Measurements from ENCODE around the gene TNRC6B.

DNA sequence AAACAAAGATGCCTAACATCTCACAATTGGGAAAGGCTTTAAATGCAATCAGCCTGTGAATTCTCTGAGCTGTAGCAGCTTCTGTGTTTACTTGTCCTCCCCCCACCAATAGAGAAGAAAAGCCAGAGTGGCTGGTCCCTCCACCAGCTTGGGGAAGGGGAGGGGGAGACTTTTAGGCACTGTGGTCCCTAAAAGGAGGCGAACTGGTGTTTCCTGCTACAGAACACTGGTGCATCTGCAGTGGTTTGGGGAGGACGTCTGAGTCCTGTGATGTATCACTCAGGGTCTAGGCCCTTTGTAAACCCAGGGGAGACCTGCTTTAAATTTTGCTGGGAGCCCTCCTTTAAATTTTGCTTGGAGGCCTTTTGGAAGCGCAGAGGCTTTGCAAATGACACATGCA is 16.9 kb downstream of the TNRC6B start:
- TF ChIP-seq, protein P1, sequence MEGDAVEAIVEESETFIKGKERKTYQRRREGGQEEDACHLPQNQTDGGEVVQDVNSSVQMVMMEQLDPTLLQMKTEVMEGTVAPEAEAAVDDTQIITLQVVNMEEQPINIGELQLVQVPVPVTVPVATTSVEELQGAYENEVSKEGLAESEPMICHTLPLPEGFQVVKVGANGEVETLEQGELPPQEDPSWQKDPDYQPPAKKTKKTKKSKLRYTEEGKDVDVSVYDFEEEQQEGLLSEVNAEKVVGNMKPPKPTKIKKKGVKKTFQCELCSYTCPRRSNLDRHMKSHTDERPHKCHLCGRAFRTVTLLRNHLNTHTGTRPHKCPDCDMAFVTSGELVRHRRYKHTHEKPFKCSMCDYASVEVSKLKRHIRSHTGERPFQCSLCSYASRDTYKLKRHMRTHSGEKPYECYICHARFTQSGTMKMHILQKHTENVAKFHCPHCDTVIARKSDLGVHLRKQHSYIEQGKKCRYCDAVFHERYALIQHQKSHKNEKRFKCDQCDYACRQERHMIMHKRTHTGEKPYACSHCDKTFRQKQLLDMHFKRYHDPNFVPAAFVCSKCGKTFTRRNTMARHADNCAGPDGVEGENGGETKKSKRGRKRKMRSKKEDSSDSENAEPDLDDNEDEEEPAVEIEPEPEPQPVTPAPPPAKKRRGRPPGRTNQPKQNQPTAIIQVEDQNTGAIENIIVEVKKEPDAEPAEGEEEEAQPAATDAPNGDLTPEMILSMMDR (conservative IDR thresholded peaks at IDR 0.05; ENCODE audit: low read depth, low read length): no peak
- TF ChIP-seq EZH2 (IDR thresholded peaks at IDR 0.05; ENCODE audit: borderline replicate concordance, low read depth, low read length, poor library complexity, severe bottlenecking): no peak
